Lung (tissue), 4 donors: ENCODE measurements around the gene UGT1A8. TPM values are rescaled to one million over a fixed set of nuclear protein-coding genes. Genes with fewer than 3 reads are reported as not detected.

Experiments
- polyA plus RNA-seq, 2 donors: library from polyadenylated mRNA; stranded (reverse); fragments of 200-250 nt; gene quantifications; one replicate each; pipeline ENCODE4 v1.2.1, GENCODE V29; 2013
- total RNA-seq, 2 donors: library from RNA; depleted of rRNA in 1 of 2; stranded (reverse); fragments of >200 nt in 1 of 2; gene quantifications; one replicate each; pipeline ENCODE4 v1.2.1, GENCODE V29; 2014 to 2021
- donor health status: Bipolar disorder and iron deficiency.
- donor health status: healthy.
- donor health status: DM: yes; HTN: yes; CAD: no.

UGT1A8 gene
- total and polyA plus RNA-seq, 4 donors: 0.26 TPM; not detected in 3

Other genes with a start within 250 kb of the UGT1A8 start
- 10 to 100 TPM; 47.0 to 80.4 TPM for gene USP40, start 50.9 kb upstream of the UGT1A8 start, total RNA-seq
- gene USP40, start 50.9 kb upstream of the UGT1A8 start, polyA plus RNA-seq: 10 to 100 TPM; 16.7 to 24.3 TPM
- gene UGT1A10, start 18.8 kb downstream of the UGT1A8 start, total RNA-seq: not detected
- gene UGT1A10, start 18.8 kb downstream of the UGT1A8 start, polyA plus RNA-seq: under 1 TPM; 0.03 to 0.14 TPM
- gene UGT1A9, start 54.3 kb downstream of the UGT1A8 start, total RNA-seq: not detected
- not detected for gene UGT1A9, start 54.3 kb downstream of the UGT1A8 start, polyA plus RNA-seq
- not detected for gene UGT1A7, start 64.3 kb downstream of the UGT1A8 start, total RNA-seq
- under 1 TPM in 1 of 2 donors, not detected in 1; 0.45 TPM for gene UGT1A7, start 64.3 kb downstream of the UGT1A8 start, polyA plus RNA-seq
- gene UGT1A6, start 75.3 kb downstream of the UGT1A8 start, total RNA-seq: 1 to 10 TPM in 1 of 2 donors, under 1 TPM in 1; 0.63 to 2.3 TPM
- 1 to 10 TPM in 1 of 2 donors, under 1 TPM in 1; 0.96 to 1.9 TPM for gene UGT1A6, start 75.3 kb downstream of the UGT1A8 start, polyA plus RNA-seq
- gene UGT1A5, start 95.3 kb downstream of the UGT1A8 start, total RNA-seq: under 1 TPM in 1 of 2 donors, not detected in 1; 0.34 TPM
- not detected for gene UGT1A5, start 95.3 kb downstream of the UGT1A8 start, polyA plus RNA-seq
- under 1 TPM in 1 of 2 donors, not detected in 1; 0.21 TPM for gene UGT1A4, start 101.1 kb downstream of the UGT1A8 start, total RNA-seq
- under 1 TPM; 0.02 to 0.55 TPM for gene UGT1A4, start 101.1 kb downstream of the UGT1A8 start, polyA plus RNA-seq
- gene UGT1A3, start 111.4 kb downstream of the UGT1A8 start, total RNA-seq: not detected
- not detected for gene UGT1A3, start 111.4 kb downstream of the UGT1A8 start, polyA plus RNA-seq
- under 1 TPM in 1 of 2 donors, not detected in 1; 0.49 TPM for gene UGT1A1, start 142.6 kb downstream of the UGT1A8 start, total RNA-seq
- gene UGT1A1, start 142.6 kb downstream of the UGT1A8 start, polyA plus RNA-seq: under 1 TPM; 0.01 to 0.04 TPM
- gene MROH2A, start 160.7 kb downstream of the UGT1A8 start, total RNA-seq: under 1 TPM in 1 of 2 donors, not detected in 1; 0.80 TPM
- gene MROH2A, start 160.7 kb downstream of the UGT1A8 start, polyA plus RNA-seq: not detected
- 1 to 10 TPM; 2.0 to 4.1 TPM for gene HJURP, start 236.9 kb downstream of the UGT1A8 start, total RNA-seq
- gene HJURP, start 236.9 kb downstream of the UGT1A8 start, polyA plus RNA-seq: 1 to 10 TPM in 1 of 2 donors, under 1 TPM in 1; 0.84 to 1.9 TPM